Lung (tissue), 12 donors: ENCODE measurements around the gene ATP10A. TPM values are rescaled to one million over a fixed set of nuclear protein-coding genes. Genes with fewer than 3 reads are reported as not detected.

Experiments used
- ATAC-seq: fragments of 200-7000 bp; cut with Tn5 transposase; one replicate; pipeline ENCODE4 v1.9.1; 2020; ENCODE audit warnings: moderate number of reproducible peaks; ENCODE audit not compliant: insufficient read depth, low FRiP score
- DNase-seq, 3 donors: peaks; one replicate each; pipeline ENCODE4 v3.0.0-alpha.2; 2013 to 2017
- H3K27ac ChIP-seq, 2 donors: one replicate each; pipeline ENCODE4 v1.5.1; 2013; ENCODE audit warnings: mild to moderate bottlenecking in 2 of 2, moderate library complexity in 2 of 2, control low read depth in 1 of 2, inconsistent platforms in 1 of 2, low read depth in 1 of 2, low read length in 1 of 2
- H3K27me3 ChIP-seq, 3 donors: one replicate each; pipeline ENCODE4 v1.5.1; 2013; ENCODE audit warnings: low read length in 2 of 3; ENCODE audit not compliant: control insufficient read depth in 3 of 3, insufficient read depth in 3 of 3
- H3K36me3 ChIP-seq, 4 donors: one replicate each; pipeline ENCODE4 v1.5.1; 2013; ENCODE audit warnings: low read length in 4 of 4, mild to moderate bottlenecking in 1 of 4, moderate library complexity in 1 of 4; ENCODE audit not compliant: control insufficient read depth in 4 of 4, insufficient read depth in 4 of 4
- H3K4me1 ChIP-seq, 5 donors: one replicate each; pipeline ENCODE4 v1.5.1; 2013; ENCODE audit warnings: low read length in 5 of 5, mild to moderate bottlenecking in 2 of 5, moderate library complexity in 1 of 5; ENCODE audit not compliant: control insufficient read depth in 5 of 5, insufficient read depth in 5 of 5
- H3K4me3 ChIP-seq: one replicate; pipeline ENCODE4 v1.5.1; 2013; ENCODE audit warnings: mild to moderate bottlenecking, control low read depth, moderate library complexity
- H3K9ac ChIP-seq, 2 donors: one replicate each; pipeline ENCODE4 v1.5.1; 2013; ENCODE audit warnings: low read length in 2 of 2, control low read depth in 1 of 2; ENCODE audit not compliant: insufficient read depth in 1 of 2
- H3K9me3 ChIP-seq, 4 donors: one replicate each; pipeline ENCODE4 v1.5.1; 2013; ENCODE audit warnings: low read length in 3 of 4, mild to moderate bottlenecking in 1 of 4, moderate library complexity in 1 of 4; ENCODE audit not compliant: control insufficient read depth in 4 of 4, insufficient read depth in 3 of 4
- WGBS, 2 donors: extraction: QIAGEN DNeasy Blood & Tissue Kit; methylation state at CpG; one replicate each; pipeline ENCODE4 v1.1.7; 2013; 5-methylcytosine and 5-hydroxymethylcytosine counted together
- polyA plus RNA-seq, 2 donors: library from polyadenylated mRNA; stranded (reverse); fragments of 200-250 nt; gene quantifications; one replicate each; pipeline ENCODE4 v1.2.1, GENCODE V29; 2013
- total RNA-seq, 2 donors: library from RNA; depleted of rRNA in 1 of 2; stranded (reverse); fragments of >200 nt in 1 of 2; gene quantifications; one replicate each; pipeline ENCODE4 v1.2.1, GENCODE V29; 2014 to 2021
- TF ChIP-seq, protein P1 (sequence below): IDR thresholded peaks from 2 replicates; pipeline ENCODE4 v1.5.1; 2012; ENCODE audit warnings: mild to moderate bottlenecking; ENCODE audit errors: control extremely low read depth, extremely low read depth
- donor health status: control.
- donor health status: control.
- donor health status: Bipolar disorder and iron deficiency.
- donor health status: healthy.
- donor health status: DM: yes; HTN: yes; CAD: no.

Gene ATP10A
- total and polyA plus RNA-seq, 4 donors, result 4.5 to 33.7 (median 6.2) TPM

DNA sequence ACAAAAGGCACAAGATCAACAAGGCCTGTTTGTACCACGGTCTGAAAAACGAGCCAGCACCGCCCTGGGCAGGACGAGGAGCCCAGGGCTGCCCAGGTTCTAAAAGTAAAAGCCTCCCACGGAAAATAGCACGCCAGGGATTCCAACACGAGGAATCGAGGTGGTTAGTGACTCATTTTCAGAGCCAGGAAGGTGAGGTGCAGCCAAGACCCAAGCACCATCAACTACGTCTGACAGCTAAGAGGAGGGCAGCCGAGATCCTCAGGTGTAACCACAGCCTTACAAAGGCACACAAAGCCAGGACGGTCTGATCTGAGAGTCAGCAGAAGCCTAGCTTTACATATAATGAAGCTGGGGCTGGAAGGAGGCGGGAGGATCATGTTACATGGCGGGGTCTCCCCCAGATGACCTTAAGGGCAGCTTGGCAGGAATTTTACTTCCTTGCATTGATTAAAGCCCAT lies 52.5 kb downstream of the ATP10A start:
- H3K27me3 ChIP-seq, result no peaks in the 10 kb centered on the region
- no peaks in the 10 kb centered on the region for H3K36me3 ChIP-seq
- 58 to 82% methylated on average over 13 of the region's 13 CpGs for WGBS, 2 donors
- peaks cover 0 to 4% (median 0%) of the 10 kb centered on the region in 5 donors for H3K4me1 ChIP-seq
- no peak overlapping the region for H3K27ac ChIP-seq
- TF ChIP-seq, protein P1, sequence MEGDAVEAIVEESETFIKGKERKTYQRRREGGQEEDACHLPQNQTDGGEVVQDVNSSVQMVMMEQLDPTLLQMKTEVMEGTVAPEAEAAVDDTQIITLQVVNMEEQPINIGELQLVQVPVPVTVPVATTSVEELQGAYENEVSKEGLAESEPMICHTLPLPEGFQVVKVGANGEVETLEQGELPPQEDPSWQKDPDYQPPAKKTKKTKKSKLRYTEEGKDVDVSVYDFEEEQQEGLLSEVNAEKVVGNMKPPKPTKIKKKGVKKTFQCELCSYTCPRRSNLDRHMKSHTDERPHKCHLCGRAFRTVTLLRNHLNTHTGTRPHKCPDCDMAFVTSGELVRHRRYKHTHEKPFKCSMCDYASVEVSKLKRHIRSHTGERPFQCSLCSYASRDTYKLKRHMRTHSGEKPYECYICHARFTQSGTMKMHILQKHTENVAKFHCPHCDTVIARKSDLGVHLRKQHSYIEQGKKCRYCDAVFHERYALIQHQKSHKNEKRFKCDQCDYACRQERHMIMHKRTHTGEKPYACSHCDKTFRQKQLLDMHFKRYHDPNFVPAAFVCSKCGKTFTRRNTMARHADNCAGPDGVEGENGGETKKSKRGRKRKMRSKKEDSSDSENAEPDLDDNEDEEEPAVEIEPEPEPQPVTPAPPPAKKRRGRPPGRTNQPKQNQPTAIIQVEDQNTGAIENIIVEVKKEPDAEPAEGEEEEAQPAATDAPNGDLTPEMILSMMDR, result no peak
- DNase-seq (no peak), ATAC-seq (peak; percentile 27)
- H3K4me3 ChIP-seq, result no peak overlapping the region
- H3K9me3 ChIP-seq, result peaks cover 0 to 3% (median 0%) of the 10 kb centered on the region in 4 donors
- H3K9ac ChIP-seq, result no peak overlapping the region

DNA sequence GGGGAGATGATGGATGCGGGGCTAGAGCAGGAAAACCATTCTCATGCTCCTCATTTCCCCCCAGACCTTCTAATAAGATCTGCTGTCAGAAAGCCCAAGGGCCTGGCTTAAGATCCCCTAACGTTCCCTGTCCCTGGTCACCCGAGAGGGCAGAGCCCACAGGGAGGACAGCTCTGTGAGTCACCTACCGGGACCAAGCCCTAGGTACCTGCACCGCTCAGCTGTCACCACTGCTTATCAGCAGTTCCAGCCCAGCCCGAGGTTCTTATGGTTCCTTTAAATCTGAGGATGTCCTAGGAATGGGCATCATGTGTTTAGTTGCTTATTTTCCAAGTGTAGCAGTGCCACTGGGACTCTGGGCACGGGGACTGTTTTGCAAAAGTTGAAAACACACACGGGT lies 53.0 kb downstream of the ATP10A start:
- peaks cover 0 to 4% (median 0%) of the 10 kb centered on the region in 5 donors for H3K4me1 ChIP-seq
- no peaks in the 10 kb centered on the region for H3K36me3 ChIP-seq
- H3K4me3 ChIP-seq, result no peak overlapping the region
- no peak overlapping the region for H3K9ac ChIP-seq
- H3K9me3 ChIP-seq, result peaks cover 0 to 3% (median 0%) of the 10 kb centered on the region in 4 donors
- H3K27ac ChIP-seq, result no peak overlapping the region
- no peaks in the 10 kb centered on the region for H3K27me3 ChIP-seq
- ATAC-seq, result no peak
- DNase-seq, result no peak
- TF ChIP-seq, protein P1, result no peak
- 87 to 90% methylated on average over 8 of the region's 8 CpGs for WGBS, 2 donors

DNA sequence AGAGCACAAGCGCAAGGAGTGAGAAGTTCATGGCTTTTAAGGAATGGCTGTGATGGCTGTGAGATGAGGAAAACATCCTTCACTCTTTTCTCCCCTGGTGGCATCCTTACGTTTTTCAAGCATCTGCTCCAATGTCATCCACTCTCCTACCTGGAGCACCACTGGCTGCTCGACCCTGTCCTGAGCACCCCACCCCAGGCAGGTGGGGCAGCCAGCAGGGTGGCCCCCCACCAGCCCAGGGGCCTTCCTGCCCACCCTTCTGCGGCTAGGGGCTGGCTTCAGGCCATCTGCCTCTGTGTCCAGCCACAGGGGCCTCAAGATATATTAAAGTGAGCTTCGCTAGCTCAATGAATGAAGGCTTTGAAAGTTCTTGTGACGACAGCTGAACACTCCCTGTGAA lies 56.1 kb downstream of the ATP10A start:
- no peak overlapping the region for H3K9ac ChIP-seq
- TF ChIP-seq, protein P1, result no peak
- DNase-seq (no peak), ATAC-seq (no peak)
- H3K4me3 ChIP-seq, result no peak overlapping the region
- no peak overlapping the region for H3K27ac ChIP-seq
- H3K27me3 ChIP-seq, result no peaks in the 10 kb centered on the region
- H3K4me1 ChIP-seq, result peaks cover 0 to 4% (median 0%) of the 10 kb centered on the region in 5 donors
- H3K9me3 ChIP-seq, result peaks cover 0 to 5% (median 0%) of the 10 kb centered on the region in 4 donors
- 76 to 88% methylated on average over 6 of the region's 6 CpGs for WGBS, 2 donors
- H3K36me3 ChIP-seq, result peaks cover 0 to 1% (median 0%) of the 10 kb centered on the region in 4 donors

DNA sequence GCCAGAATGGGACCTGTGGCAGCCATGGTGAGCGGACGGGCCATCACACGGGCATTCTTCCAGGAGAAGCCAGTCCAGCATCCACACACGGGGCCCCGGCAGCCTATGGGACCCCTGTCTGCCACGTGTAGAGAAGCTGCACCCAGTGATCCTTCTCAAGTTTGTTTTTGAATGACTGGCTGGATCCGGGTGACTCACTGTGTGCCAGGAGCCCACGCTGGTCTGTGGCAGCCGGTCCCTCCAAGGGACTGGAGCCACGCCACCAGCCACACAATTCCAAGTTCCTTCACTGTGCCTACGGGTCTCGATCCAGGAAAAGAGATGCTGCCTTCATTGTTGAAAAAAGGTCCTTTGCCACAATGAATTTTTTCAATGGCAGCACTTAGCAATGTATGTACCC lies 58.1 kb downstream of the ATP10A start:
- peaks cover 0 to 1% (median 0%) of the 10 kb centered on the region in 4 donors for H3K36me3 ChIP-seq
- H3K4me3 ChIP-seq, result no peak overlapping the region
- peaks cover 0 to 2% (median 0%) of the 10 kb centered on the region in 4 donors for H3K9me3 ChIP-seq
- H3K27me3 ChIP-seq, result no peaks in the 10 kb centered on the region
- H3K27ac ChIP-seq, result no peak overlapping the region
- H3K9ac ChIP-seq, result no peak overlapping the region
- TF ChIP-seq, protein P1, result no peak
- ATAC-seq (no peak), DNase-seq (no peak)
- H3K4me1 ChIP-seq, result peaks cover 0 to 5% (median 0%) of the 10 kb centered on the region in 5 donors
- WGBS, 2 donors, result 85 to 86% methylated on average over 12 of the region's 12 CpGs
